Testis (tissue), 3 donors: ENCODE data around the gene SACM1L. TPM values are rescaled to one million over a fixed set of nuclear protein-coding genes. Genes with fewer than 3 reads are reported as not detected.

Source experiments
- DNase-seq: peaks from one replicate; pipeline ENCODE4 v3.0.0-alpha.2; 2019
- H3K27ac ChIP-seq, 2 donors: fragments of 200-600 bp; sonication (generic); one replicate each; pipeline ENCODE4 v1.5.1; 2019
- H3K27me3 ChIP-seq: fragments of 200-600 bp; sonication (generic); one replicate; pipeline ENCODE4 v1.5.1; 2019
- H3K36me3 ChIP-seq: fragments of 200-600 bp; sonication (generic); one replicate; pipeline ENCODE4 v1.5.1; 2017; ENCODE audit warnings: low read depth; ENCODE audit errors: missing control alignments
- H3K4me1 ChIP-seq: fragments of 200-600 bp; sonication (generic); one replicate; pipeline ENCODE4 v1.5.1; 2019
- H3K4me3 ChIP-seq, 2 donors: fragments of 200-600 bp; sonication (generic); one replicate each; pipeline ENCODE4 v1.5.1; 2017 to 2019
- H3K9me3 ChIP-seq: fragments of 200-600 bp; sonication (generic); one replicate; pipeline ENCODE4 v1.5.1; 2017
- POLR2A ChIP-seq: fragments of 450-650 bp; IDR thresholded peaks from one replicate; pipeline ENCODE4 v1.6.1; 2017; ENCODE audit warnings: antibody characterized with exemption, mild to moderate bottlenecking, moderate library complexity
- WGBS, 2 donors: methylation state at CpG; one replicate each; pipeline ENCODE4 v1.1.5; 2018; 5-methylcytosine and 5-hydroxymethylcytosine counted together
- intact Hi-C: fragments of 100-400 bp; cut with DNase I; formaldehyde crosslinking; loops from one replicate; pipeline ENCODE4 v1.15.1; 2023; ENCODE audit warnings: low total_unique reads
- polyA plus RNA-seq: library from polyadenylated mRNA; stranded (reverse); fragments of 350-450 nt; fragmentation: Illumina TruSeq; extraction: RNeasy Lipid Tissue Mini Kit (QIAGEN cat#74804); gene quantifications from one replicate; pipeline ENCODE4 v1.2.3, GENCODE V29; 2014; ENCODE audit warnings: low read depth, low replicate concordance; ENCODE audit not compliant: insufficient read depth
- total RNA-seq, 2 donors: library from RNA; depleted of rRNA; stranded (reverse); fragments of >200 nt; gene quantifications; one replicate each; pipeline ENCODE4 v1.2.3, GENCODE V29; 2016
- TF ChIP-seq, protein P1 (sequence below), 3 experiments: fragments of 450-650 bp in 2 of 3; fragments of 200-600 bp in 1 of 3; sonication (generic) in 1 of 3; IDR thresholded peaks; one replicate each; pipeline ENCODE4 v1.5.1; 2016 to 2019; ENCODE audit warnings: antibody characterized with exemption in 3 of 3, mild to moderate bottlenecking in 2 of 3, moderate library complexity in 1 of 3

SACM1L gene
- total and polyA plus RNA-seq, 3 donors from 2014 or later: 25.9 to 60.1 (median 48.3) TPM

DNA sequence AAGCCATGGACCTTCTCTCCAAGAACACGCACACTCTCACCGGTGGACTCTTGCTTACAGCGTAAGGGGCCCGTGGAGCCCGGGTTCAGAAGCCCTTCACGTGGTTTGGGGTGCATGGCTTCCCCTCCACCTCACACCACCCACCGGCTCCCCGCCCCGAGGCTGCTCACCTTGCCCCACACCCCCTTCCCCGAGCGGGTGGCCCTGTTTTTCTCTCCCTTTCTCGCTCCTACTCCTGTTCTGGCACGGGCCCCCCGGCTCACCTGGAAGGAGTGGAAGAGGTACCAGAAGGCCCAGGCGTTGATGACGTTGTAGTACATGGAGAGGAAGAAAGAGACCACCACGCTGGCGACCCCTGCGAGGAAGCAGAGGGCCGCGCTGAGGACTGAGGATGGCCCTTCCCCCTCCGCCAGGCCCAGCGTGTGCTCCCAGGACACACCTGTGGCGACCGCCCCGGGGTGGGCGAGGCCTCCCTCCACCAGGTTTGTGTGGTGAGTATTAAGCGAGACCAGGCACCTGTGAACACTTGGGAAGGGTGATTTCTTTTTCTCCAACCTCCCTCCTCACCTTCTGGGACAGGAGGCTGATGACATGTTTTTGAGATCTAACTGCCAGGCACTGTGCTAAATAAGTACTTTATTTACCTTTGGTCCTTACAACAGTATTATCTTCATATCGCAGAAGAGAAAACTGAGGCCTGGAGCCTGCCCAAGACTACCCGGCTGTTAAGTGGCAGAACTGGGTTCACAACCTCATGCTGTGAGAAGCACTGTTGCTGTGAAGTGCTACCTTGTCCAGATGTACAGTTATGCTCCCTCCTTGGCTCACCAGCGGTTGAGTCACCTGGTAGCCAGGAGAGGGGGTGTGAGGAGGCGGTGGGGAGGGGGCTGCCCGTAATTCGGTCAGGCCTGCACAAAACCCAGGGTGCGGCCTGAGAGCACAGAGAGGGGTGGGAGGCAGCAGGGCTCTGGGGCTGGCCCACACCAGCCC lies 90.8 kb downstream of the SACM1L start:
- Histone ChIP-seq H3K4me3 (no peak overlapping the region), H3K9me3 (no peaks in the 10 kb centered on the region), H3K27me3 (no peaks in the 10 kb centered on the region), H3K4me1 (no peaks in the 10 kb centered on the region), H3K27ac (no peak overlapping the region), H3K36me3 (no peaks in the 10 kb centered on the region)
- 93 to 96% methylated on average over 28 to 35 of the region's 35 CpGs for WGBS, 2 donors
- no peak for TF ChIP-seq POLR2A
- TF ChIP-seq, protein P1, sequence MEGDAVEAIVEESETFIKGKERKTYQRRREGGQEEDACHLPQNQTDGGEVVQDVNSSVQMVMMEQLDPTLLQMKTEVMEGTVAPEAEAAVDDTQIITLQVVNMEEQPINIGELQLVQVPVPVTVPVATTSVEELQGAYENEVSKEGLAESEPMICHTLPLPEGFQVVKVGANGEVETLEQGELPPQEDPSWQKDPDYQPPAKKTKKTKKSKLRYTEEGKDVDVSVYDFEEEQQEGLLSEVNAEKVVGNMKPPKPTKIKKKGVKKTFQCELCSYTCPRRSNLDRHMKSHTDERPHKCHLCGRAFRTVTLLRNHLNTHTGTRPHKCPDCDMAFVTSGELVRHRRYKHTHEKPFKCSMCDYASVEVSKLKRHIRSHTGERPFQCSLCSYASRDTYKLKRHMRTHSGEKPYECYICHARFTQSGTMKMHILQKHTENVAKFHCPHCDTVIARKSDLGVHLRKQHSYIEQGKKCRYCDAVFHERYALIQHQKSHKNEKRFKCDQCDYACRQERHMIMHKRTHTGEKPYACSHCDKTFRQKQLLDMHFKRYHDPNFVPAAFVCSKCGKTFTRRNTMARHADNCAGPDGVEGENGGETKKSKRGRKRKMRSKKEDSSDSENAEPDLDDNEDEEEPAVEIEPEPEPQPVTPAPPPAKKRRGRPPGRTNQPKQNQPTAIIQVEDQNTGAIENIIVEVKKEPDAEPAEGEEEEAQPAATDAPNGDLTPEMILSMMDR (IDR thresholded peaks at IDR 0.05): no peak
- no peak for DNase-seq
- intact Hi-C loops: no loop called here

DNA sequence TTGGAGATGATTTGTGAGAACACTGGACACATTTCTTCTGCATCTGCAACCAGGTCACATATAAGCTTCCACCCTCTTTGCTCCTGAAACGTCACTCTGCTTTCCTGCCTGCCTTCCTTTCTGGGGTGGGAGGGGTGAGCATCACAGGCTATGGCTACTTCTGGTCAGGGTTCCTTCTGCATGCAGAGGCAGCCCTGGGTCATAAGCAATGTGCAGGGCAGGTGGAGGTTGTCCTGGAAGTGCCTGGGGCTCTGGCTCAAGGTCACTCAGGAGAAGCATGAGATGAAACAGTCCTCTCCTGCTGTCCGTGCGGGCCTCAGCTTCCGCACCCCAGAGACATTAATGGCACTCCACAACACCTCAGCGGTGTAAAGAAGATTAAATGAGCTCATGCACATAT lies 92.1 kb downstream of the SACM1L start:
- Histone ChIP-seq H3K27me3 (no peaks in the 10 kb centered on the region), H3K9me3 (no peaks in the 10 kb centered on the region), H3K4me1 (no peaks in the 10 kb centered on the region), H3K27ac (no peak overlapping the region), H3K4me3 (no peak overlapping the region), H3K36me3 (no peaks in the 10 kb centered on the region)
- 78 to 82% methylated on average over 5 of the region's 5 CpGs for WGBS, 2 donors
- DNase-seq: no peak
- intact Hi-C loops: no loop called here
- TF ChIP-seq, protein P1 (IDR thresholded peaks at IDR 0.05): no peak
- TF ChIP-seq POLR2A: no peak

DNA sequence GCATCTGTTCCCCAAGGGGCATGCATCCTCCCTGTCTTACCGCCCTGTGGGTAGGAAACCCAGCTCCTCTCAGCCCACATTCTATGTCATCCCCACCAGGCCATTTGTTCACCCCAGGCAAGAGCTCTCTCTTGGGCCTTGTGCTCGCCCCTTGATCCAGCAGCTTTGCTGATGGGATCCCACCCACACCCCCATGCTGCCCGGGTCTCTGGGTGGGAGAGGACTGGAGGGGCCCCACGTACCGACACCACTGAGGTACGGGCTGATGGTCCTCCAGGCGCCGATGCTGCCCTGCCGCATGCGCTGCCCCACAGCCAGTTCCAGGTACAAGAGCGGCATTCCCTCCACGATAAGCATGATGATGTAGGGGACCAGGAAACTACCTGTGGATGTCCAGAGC lies 92.6 kb downstream of the SACM1L start:
- Histone ChIP-seq H3K36me3 (no peaks in the 10 kb centered on the region), H3K27ac (no peak overlapping the region), H3K4me1 (no peaks in the 10 kb centered on the region), H3K27me3 (no peaks in the 10 kb centered on the region), H3K4me3 (no peak overlapping the region), H3K9me3 (no peaks in the 10 kb centered on the region)
- TF ChIP-seq, protein P1 (IDR thresholded peaks at IDR 0.05): no peak
- no peak for TF ChIP-seq POLR2A
- intact Hi-C loops: no loop called here
- DNase-seq: no peak
- 92 to 96% methylated on average over 10 to 12 of the region's 12 CpGs for WGBS, 2 donors

DNA sequence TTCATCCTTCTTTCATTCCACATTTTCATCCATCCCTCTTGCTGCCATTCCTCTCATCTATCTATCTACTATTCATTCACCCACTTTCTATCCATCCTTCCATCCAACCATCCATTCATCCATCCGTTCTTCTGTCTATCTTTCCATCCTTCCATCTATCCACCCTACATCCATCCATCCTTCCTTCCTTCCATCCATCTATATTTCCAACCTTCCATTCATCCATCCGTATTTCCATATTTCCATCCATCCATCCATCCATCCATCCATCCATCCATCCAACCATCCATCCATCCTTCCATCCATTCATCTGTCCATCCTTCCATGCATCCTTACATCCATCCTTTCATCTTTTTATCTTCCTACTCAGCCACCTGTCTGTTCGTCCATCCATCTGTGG lies 93.2 kb downstream of the SACM1L start:
- 91 to 96% methylated on average over 3 of the region's 3 CpGs for WGBS, 2 donors
- intact Hi-C loops: no loop called here
- no peaks in the 10 kb centered on the region for H3K36me3 ChIP-seq
- no peaks in the 10 kb centered on the region for H3K27me3 ChIP-seq
- no peak overlapping the region for H3K27ac ChIP-seq
- no peaks in the 10 kb centered on the region for H3K4me1 ChIP-seq
- no peak for DNase-seq
- no peak overlapping the region for H3K4me3 ChIP-seq
- H3K9me3 ChIP-seq: no peaks in the 10 kb centered on the region
- TF ChIP-seq, protein P1 (IDR thresholded peaks at IDR 0.05): no peak
- no peak for TF ChIP-seq POLR2A
